PC-9 (cell line): Measurements from ENCODE around the gene PTPRF.

Experiments used
- CTCF ChIP-seq: fragments of 200-600 bp; sonication (generic); conservative IDR thresholded peaks from 2 replicates; pipeline ENCODE4 v1.6.1; 2017; ENCODE audit warnings: mixed run types, antibody characterized with exemption, mild to moderate bottlenecking, moderate library complexity
- EZH2 ChIP-seq: fragments of 200-600 bp; sonication (generic); IDR thresholded peaks from 2 replicates; pipeline ENCODE4 v1.8.0; 2017; ENCODE audit warnings: antibody characterized with exemption, low read depth

- no peak for TF ChIP-seq CTCF
- TF ChIP-seq EZH2: no peak
Observed at GRCh38 chr1:43619314-43619790, 88.7 kb downstream of the PTPRF start.
